NOMO-1 treated with DMSO at 0.1 percent for 48 hours (cell line): Measurements from ENCODE around the gene SLX4IP.
"Not testable (repeated sequence)": the region's sequence is repeated elsewhere in the genome, so short reads cannot be mapped to it uniquely, and the experiment has no call there.

Experiments
- DNase-seq: peaks from one replicate; lab custom pipeline; 2025; ENCODE audit not compliant: unreplicated experiment; lab: John Stamatoyannopoulos, UW

SLX4IP gene

DNA sequence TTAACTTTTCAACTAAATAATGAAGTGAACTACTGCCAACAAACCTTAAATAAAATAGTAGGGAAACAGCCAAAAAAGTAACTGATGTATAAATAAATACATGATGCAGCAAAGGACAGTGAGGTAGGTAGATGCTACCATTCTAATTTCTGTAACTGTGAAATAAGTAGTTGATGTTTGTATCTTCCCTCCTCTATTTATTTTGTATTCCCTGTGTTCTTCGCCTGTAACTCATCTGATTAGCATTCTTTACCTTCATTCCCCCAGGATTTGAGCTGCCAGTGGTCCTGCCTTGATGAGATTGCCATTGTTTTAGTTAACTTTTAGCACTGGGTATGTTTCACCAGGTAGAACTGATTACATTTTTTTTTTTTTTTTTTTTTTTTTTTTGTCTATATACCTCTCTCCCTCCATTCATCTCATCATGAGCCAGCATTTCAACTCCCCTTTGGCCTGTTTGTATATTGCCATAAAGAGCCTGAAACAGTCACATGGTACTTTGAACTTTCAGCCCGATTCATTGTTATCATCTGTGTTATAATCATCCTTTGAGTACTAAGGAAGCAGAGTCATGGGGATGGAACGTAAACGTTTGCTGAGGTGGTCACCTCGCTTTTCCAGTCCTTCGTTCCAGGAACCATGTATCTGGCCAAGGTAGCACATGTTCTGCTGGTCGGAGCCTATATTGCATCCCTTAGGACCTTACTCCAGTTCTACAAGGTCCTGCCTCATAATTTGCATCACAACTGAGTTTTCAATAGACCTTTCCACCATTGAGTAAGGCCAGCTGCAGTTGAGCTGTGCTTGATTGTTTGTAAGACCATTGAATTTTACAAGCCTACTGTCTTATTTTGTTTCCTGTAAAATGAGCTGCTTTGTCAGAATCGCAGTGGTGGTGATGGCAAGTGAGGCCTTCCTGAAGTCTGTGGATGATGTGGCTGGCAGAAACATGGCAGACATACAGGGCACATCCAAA, 131.1 kb downstream of the SLX4IP start:
- no peak for DNase-seq

DNA sequence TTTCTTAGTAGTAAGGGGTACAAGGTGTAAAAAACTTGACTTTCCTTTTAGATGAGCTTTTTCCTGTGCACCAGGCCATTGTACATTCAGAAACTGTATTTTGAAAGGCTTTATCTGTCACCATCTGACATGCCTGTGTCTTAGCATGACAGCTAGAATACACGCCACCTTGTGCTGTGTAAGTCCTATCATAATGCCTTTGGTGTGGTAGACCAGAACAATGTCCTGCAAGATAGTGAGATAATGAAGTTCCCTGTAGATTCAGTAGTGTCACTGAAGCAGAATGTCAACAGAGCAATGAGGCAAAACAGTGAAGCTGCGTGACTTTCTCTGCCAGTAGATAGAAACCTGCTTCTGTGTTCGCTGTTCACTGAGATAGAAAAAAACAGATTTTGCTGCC, 132.9 kb downstream of the SLX4IP start:
- no peak for DNase-seq

DNA sequence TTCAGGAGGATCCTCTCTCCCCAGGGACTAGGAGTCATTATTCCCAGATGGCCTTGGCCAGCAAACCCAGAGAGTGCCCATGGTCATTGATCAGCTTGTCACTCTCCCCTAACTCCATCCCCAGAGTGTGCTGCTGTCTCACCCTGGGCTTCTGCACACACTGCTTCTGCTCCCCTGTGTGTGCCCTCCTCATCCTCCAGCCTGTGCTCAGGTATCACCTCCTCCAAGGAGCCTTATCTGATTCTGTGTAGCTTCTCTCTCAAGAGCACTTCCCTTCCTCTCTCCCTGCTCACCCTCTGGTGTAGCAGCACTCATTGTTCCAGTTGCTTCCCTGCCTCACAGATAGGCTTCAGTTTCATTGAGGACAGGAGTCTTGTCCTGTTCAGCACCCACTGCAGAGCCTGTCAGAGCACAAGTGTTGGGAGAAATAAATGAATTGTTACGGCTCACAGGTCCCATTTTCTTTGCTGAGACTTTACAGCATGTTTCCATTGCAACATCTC, 136.3 kb downstream of the SLX4IP start:
- no peak for DNase-seq

DNA sequence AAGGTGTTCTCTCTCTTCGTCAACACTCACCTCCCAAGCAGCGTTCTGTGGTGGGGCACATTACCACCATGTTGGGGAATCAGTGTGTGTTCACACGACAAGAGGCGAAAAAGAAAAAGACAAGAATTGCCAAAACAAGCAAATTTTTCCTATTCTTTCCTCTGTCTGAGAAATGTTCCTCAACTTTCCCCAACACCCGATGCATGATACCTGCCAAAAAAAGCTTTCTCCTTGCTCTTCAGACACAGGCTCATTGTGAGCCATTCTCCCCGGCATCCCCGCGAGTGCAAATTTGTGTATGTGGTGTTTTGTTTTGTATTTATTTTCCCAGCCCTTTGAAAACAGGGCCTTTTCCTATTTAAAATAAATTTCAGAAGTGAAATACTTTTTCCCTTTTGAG, 137.7 kb downstream of the SLX4IP start:
- no peak for DNase-seq

DNA sequence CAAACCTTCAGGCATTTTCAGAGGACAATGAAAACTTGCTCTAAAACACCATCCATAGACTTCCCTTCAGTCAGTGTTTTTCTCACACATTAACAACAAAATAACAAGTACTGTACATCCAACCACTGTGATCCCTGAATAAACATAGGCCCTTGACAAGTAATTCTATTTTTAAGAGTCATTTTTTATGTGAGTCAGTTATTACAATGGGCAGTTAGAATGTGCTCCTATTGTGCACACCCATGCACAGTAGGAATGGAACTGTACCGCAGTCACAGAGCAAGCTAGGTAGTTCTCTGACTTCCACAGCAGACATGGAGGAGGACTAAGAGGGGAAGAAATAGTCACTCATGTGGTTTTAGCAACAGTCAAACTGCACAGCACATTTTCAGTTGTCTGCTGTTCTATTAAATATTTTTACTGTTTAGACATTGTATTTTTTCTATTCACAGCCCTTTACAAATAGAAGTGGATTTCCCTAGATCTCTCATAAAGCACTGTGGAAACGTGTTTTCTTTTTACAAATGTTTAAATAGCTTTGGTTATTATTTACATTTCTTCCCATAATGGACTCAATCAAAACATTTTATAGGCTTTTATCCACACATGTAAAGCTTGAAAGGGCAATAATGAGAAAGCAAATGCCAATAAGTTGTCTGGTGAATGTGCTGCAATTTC, 138.3 kb downstream of the SLX4IP start:
- no peak for DNase-seq

DNA sequence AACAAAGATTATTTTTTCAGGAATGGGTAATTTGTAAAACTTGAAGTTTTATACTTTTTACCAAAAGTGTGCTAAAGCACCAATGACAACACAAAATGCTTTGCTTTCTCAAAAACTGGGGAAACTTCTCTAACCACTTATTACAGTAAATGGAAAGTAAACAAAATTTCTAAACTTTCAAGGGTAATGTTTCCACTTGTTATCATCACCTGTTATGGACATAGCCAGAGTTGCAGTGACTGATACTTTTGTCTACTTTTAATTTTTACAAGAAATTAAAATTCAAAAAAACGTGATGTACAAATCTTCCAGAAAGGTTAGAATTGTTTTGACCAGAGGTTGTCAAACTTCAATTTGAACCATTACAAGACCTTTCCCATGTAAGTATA, 138.8 kb downstream of the SLX4IP start:
- no peak for DNase-seq

DNA sequence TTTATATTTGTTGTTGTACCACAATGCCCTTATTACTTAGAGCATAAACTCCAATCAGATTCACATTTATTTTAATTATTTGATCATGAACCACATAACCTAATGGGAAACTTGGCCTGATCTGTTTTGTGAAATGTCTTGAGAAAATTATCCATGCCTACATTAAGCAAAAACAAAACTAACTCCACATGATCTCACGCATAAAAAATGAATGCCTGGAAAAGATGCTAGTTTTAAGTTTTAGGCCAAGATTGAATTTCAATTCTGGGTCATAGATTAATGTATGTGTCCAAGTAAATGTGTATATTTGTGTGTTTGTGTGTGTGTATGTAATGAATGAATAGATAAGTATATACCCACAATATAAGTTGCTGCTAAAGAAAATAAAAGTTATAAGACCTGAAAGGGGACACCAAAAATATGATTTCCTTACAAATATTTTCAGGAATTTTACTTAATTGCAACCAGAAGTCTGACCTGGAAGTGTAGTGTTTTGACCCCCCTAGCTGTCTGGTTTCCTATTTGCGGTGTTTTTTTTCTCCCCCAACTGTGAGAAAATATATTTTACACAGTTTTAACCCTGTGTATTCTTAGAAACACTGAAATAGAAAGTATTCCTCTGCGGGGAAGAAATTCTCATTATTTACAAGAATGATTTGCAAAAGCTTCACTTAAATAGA, 141.4 kb downstream of the SLX4IP start:
- no peak for DNase-seq

DNA sequence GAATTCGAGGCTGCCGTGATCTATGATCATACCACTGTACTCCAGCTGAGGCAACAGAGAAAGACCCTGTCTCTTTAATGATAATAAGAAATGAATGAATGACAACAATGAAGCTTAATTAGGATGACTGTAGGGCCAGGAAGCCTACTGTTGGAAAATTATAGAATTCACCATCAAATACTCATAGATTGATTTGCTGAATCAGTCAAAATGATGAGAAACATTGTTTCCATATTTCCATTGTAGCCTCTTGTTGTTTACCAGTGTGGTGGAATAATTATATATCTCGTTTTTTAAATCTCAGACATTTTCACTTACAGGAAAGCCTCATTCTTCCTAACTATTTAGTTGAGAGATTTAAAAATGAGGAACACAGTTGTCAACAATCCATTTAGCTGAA, 142.5 kb downstream of the SLX4IP start:
- no peak for DNase-seq

DNA sequence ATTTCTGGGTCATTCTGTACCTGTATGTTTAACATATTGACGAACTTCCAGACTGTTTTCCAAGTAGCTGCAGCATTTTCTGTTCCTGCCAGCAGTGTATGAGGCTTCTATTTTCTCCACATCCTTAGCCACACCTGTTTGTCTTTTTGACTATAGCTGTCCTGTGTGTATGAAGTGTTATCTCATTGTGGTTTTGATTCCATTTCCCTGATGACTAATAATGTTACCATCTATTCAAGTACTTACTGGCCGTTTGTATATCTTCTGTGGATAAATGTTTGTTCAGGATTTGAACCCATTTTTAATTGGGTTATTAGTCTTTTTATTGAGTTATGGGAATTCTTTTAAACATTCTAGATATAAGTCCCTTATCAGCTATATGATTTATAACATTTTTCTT, 143.5 kb downstream of the SLX4IP start:
- no peak for DNase-seq

DNA sequence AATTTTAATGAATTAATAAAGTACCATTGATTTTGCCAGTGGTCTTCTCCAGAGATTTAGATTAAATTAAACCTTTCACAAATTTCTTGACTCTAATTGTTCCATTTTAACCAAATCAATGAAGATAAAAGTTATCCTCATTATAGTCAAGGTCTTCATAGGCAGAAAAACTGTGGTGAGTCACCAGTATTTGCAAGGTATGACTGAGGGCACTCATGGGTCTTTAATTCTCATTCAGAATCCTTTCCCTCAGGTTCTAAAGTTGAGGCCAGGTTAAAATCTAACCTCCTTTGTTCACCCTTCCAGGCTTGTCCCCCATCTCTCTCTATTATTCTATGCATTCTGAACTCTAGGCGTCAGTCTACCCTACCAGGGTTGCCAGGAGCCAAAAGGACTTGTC, 144.8 kb downstream of the SLX4IP start:
- no peak for DNase-seq

DNA sequence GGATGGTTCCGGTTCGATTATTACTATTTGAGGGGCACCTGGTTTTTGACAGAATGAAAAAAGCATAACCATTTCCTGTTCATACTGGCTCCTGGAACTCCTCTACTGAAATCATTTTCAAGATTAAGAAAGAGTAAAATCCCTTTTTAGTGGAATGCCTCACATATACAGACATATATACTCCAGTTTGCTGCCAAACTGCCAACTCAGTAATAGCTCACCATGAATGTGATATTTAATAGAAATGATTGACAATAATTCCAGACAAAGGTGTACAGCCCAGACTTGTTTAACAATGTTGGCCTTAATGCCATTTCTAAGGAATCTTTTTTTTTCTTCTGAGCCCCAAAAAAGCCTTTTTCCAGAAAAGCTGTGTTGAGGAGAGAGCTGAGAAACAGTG, 145.6 kb downstream of the SLX4IP start:
- no peak for DNase-seq

DNA sequence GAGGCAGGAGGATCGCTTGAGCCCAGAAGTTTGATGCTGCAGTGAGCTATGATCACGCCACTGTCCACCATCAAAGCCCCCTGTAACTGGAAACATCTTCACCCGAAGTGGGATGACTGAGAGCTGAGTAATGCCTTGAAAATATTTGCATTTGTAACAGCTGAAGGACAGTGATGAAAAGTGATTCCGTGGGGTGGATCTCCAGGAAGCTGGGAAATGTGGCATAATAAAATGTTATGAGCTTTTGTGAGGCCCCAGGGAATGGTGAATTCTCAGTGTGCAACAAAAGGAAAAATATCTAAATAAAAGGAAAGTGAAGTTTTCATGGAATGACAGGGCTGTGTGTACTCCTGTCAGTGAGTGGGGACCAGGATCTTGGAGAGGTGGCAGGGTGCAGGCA, 146.7 kb downstream of the SLX4IP start:
- DNase-seq = no peak

DNA sequence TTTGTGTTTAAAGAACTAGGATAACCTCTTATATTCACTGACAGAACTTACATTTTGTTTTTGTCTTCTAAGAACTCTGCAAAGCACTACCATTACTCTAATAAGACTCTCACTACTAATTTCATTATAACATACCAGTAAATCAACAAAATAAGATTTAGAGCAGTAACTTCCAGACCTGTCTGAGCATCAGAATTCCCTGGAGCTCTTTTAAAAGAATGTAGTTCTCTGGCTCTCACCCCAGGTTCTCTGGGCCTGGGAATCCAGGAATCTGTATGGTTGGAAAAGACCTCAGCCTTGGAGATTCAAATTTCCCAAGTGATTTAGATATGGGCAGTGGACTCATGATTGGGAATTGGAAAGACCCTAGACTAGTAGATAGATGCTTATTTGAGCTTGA, 149.3 kb downstream of the SLX4IP start:
- no peak for DNase-seq

DNA sequence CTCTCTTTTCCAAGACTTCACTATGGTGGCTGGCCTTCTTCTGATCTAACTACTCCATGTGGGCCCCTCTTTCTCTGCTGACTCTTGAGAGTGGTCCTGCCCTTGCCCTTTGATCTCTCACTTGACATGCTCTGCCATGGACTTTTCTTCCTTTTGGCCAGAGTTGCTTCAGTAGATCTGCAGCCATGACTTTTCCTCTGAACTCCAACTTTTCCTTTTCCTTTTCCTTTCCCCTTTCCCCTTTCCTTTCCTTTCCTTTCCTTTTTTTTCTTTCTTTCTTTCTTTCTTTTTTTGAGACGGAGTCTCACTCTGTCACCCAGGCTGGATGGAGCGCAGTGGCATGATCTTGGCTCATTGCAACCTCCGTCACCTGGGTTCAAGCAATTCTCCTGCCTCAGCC, 150.2 kb downstream of the SLX4IP start:
- DNase-seq = no peak

DNA sequence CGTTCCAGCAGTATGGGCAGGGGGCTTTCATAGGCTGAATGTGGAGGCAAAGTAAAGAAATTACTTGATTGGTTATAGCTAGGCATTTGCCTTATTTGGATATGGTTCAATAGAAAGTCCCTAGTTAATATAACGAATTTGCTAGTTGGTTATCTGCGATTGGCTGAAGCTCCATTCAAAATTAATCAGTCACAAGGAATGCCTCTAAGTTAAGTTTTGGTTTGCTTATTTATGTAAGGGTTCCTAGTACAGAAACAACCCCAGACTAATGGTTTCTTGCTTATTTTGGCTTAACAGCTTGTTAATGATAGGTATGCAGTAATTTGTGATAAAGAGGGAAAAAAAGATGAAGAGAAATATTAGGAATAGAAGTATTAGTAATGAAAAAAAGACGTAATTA, 151.2 kb downstream of the SLX4IP start:
- no peak for DNase-seq

DNA sequence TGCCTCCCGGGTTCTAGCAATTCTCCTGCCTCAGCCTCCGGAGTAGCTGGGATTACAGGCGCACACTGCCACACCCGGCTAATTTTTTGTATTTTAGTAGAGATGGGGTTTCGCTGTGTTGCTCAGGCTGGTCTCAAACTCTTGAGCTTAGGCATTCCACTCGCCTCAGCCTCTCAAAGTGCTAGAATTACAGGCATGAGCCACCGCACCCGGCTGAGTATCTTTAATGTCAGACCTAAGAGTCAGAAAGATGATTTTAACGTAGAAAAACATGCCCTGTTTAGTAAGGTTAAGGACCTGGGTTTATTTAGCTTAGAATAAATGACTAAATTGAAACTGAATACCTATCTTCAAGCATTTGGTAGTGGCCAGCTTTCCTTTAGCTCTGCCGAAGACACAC, 155.3 kb downstream of the SLX4IP start:
- DNase-seq = not testable (repeated sequence)

DNA sequence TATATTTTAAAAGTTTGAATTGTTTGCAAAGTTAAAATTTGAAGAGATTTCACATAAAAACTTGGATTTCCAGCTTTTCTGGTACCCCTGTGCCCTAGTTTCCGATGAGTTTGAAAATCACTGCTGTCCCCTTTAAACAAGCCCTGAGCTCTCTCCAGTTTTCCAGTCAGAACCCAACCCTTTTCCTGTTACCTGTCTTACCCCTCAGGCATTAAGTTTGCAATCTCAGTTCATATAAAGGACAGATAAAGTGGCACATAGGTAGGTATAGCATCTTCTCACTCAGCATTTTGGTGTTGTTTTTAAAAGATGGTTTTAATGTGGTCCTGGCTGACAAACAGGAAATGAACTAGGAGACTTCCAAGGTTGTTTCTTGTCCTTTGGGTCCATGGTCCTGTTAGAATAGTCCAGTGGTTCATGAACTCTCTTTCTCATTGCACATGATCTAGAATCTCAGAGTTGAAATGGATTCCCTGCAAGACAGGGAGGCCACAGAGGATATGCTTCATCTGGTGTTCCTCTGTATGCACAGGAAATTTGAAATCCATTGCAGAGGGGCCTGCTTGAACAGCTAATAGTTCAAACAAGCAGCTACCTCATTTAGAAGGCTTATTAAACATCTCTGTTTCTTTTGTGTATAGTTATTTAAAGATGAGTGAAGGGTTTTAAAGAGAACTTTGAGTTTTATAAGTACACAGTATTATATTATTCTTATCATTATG, 156.0 kb downstream of the SLX4IP start:
- DNase-seq = no peak

DNA sequence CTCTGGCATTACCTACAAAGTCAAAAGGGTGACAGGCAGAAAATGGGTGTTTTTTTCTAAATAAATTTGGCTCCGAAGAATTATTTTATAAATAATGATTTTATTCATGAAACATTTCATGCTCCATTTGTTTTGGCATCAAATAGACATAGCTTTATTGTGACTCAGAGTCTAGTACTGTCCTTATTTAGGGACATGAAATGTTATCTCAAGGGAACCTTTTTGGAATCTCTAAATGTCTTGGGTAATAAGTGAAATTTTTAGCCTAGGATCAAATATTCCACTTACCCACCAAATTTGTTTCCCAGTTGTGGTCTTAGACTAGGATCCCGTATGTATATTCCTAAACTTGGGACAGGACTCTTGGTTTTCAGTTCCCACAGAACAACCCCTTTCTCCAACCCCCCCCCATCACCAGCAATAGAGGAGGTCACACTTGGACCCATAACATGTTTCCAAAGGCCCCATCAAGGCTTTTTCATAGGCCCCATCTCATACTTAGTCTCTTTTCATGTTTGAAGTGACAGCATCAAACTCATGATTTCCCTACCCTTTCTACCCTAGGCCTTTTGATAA, 156.9 kb downstream of the SLX4IP start:
- no peak for DNase-seq

DNA sequence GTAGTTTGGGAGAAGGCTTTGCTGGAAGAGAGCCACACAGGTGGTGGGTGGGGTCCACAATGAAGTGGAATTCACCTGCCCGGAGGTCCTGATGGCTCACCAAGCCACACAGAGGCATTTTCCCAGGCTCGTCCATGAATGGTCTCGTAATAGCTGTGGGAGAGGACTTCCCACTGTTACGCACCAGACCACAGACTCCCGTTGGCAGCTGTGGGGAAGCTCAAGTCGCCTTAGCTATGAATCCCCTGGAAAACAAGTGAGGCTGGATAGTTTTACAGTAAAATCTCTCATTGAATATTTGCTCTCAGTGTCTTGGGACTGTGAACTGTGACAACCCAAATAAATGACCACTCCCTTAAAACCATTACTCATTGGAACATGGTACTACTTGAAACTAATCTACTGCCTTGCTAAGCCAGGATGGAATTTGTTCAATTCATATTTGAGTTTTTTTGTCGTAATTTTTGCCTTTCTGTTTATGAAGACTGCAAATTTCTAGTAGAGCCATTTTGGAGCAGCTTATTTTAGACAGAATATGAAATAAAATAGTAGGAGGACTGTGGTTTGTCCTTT, 159.3 kb downstream of the SLX4IP start:
- DNase-seq = no peak

DNA sequence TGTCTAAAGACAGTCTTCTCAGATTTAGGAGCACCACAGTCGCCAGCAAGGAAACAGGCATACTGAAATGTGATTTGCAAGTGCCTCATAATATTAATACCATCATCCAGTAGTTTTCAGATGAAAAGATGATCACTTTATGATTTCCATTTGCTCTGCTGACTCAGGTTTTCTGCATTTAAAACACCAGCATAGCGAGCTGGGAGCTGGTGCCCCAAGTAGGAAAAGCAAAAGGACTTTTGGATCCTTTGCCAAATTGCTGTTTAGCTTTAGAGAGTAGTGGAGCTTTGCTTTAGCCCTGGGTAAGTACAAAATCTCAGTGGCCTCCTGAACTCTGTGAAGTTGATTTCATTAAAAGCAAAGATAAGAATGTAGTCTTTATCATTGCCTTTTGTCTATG, 160.2 kb downstream of the SLX4IP start:
- no peak for DNase-seq
